Liver (tissue), 9 donors: ENCODE results near the gene TRIML1. TPM values are rescaled to one million over a fixed set of nuclear protein-coding genes. Genes with fewer than 3 reads are reported as not detected.

Experiments
- DNase-seq: peaks from one replicate; pipeline ENCODE4 v3.0.0-alpha.2; 2017; ENCODE audit warnings: low spot score
- H3K27ac ChIP-seq, 2 donors: one replicate each; pipeline ENCODE4 v1.7.0; 2013; ENCODE audit warnings: inconsistent platforms in 2 of 2, low read length in 2 of 2, control low read depth in 1 of 2, low read depth in 1 of 2, mild to moderate bottlenecking in 1 of 2
- H3K27me3 ChIP-seq, 4 donors: one replicate each; pipeline versions ENCODE4 v1.6.1 to v1.7.0; 2013; ENCODE audit warnings: low read length in 3 of 4, inconsistent platforms in 1 of 4, mild to moderate bottlenecking in 1 of 4, moderate library complexity in 1 of 4; ENCODE audit not compliant: control insufficient read depth in 4 of 4, insufficient read depth in 4 of 4
- H3K36me3 ChIP-seq, 4 donors: one replicate each; pipeline versions ENCODE4 v1.6.1 to v1.7.0; 2013; ENCODE audit warnings: low read length in 3 of 4, mild to moderate bottlenecking in 3 of 4, low read depth in 1 of 4, moderate library complexity in 1 of 4; ENCODE audit not compliant: control insufficient read depth in 4 of 4, insufficient read depth in 3 of 4
- H3K4me1 ChIP-seq, 4 donors: one replicate each; pipeline versions ENCODE4 v1.6.1 to v1.7.0; 2013; ENCODE audit warnings: low read length in 3 of 4, mild to moderate bottlenecking in 3 of 4, moderate library complexity in 1 of 4; ENCODE audit not compliant: control insufficient read depth in 4 of 4, insufficient read depth in 4 of 4
- H3K4me3 ChIP-seq, 3 donors: one replicate each; pipeline versions ENCODE4 v1.6.1 to v1.7.0; 2013; ENCODE audit warnings: low read length in 3 of 3, control low read depth in 1 of 3, low read depth in 1 of 3, mild to moderate bottlenecking in 1 of 3
- H3K9ac ChIP-seq, 2 donors: one replicate each; pipeline ENCODE4 v1.7.0; 2013; ENCODE audit warnings: low read length in 2 of 2, mild to moderate bottlenecking in 2 of 2, moderate library complexity in 2 of 2, control low read depth in 1 of 2, low read depth in 1 of 2
- H3K9me3 ChIP-seq, 4 donors: one replicate each; pipeline versions ENCODE4 v1.6.1 to v1.7.0; 2013; ENCODE audit warnings: low read length in 3 of 4; ENCODE audit not compliant: control insufficient read depth in 4 of 4
- ATF3 ChIP-seq: IDR thresholded peaks from 2 replicates; pipeline ENCODE4 v1.6.1; 2016; ENCODE audit warnings: antibody characterized with exemption
- CTCF ChIP-seq: fragments of 150-350 bp; IDR thresholded peaks from 2 replicates; pipeline ENCODE4 v1.5.1; 2017; ENCODE audit warnings: improper control_type of control experiment, low read depth, low read length; ENCODE audit not compliant: missing input control
- EGR1 ChIP-seq, 2 donors: IDR thresholded peaks; 2 replicates each; pipeline ENCODE4 v1.6.1; 2016 to 2018; ENCODE audit warnings: antibody characterized with exemption in 2 of 2, low read depth in 2 of 2
- FOXA1 ChIP-seq: IDR thresholded peaks from 2 replicates; pipeline ENCODE4 v1.6.1; 2016; ENCODE audit warnings: antibody characterized with exemption
- FOXA2 ChIP-seq: IDR thresholded peaks from 2 replicates; pipeline ENCODE4 v1.6.1; 2016; ENCODE audit warnings: antibody characterized with exemption
- GABPA ChIP-seq, 2 donors: IDR thresholded peaks in 1 of 2; conservative IDR thresholded peaks in 1 of 2; 2 replicates each; pipeline ENCODE4 v1.6.1; 2016; ENCODE audit warnings: antibody characterized with exemption in 2 of 2, mild to moderate bottlenecking in 1 of 2, moderate library complexity in 1 of 2
- HNF4A ChIP-seq, 2 donors: conservative IDR thresholded peaks; 2 replicates each; pipeline ENCODE4 v1.6.1; 2016; ENCODE audit warnings: antibody characterized with exemption in 2 of 2, mild to moderate bottlenecking in 2 of 2
- HNF4G ChIP-seq: IDR thresholded peaks from 2 replicates; pipeline ENCODE4 v1.6.1; 2016; ENCODE audit warnings: antibody characterized with exemption
- JUND ChIP-seq, 2 donors: IDR thresholded peaks; 2 replicates each; pipeline ENCODE4 v1.6.1; 2016; ENCODE audit warnings: antibody characterized with exemption in 2 of 2
- MAX ChIP-seq: IDR thresholded peaks from 2 replicates; pipeline ENCODE4 v1.6.1; 2016; ENCODE audit warnings: antibody characterized with exemption
- NR2F2 ChIP-seq: IDR thresholded peaks from 2 replicates; pipeline ENCODE4 v1.6.1; 2016; ENCODE audit warnings: antibody characterized with exemption
- RAD21 ChIP-seq, 2 donors: IDR thresholded peaks; 2 replicates each; pipeline ENCODE4 v1.6.1; 2016; ENCODE audit warnings: antibody characterized with exemption in 2 of 2, mild to moderate bottlenecking in 2 of 2
- REST ChIP-seq: IDR thresholded peaks from 2 replicates; pipeline ENCODE4 v1.6.1; 2016; ENCODE audit warnings: antibody characterized with exemption, mild to moderate bottlenecking
- RXRA ChIP-seq, 2 donors: IDR thresholded peaks; 2 replicates each; pipeline ENCODE4 v1.6.1; 2017 to 2018; ENCODE audit warnings: antibody characterized with exemption in 2 of 2, mild to moderate bottlenecking in 1 of 2
- SP1 ChIP-seq: IDR thresholded peaks from 2 replicates; pipeline ENCODE4 v1.6.1; 2018; ENCODE audit warnings: antibody characterized with exemption, mild to moderate bottlenecking
- TAF1 ChIP-seq: conservative IDR thresholded peaks from 2 replicates; pipeline ENCODE4 v1.6.1; 2016; ENCODE audit warnings: antibody characterized with exemption, mild to moderate bottlenecking
- YY1 ChIP-seq: IDR thresholded peaks from 2 replicates; pipeline ENCODE4 v1.6.1; 2016; ENCODE audit warnings: antibody characterized with exemption, mild to moderate bottlenecking
- WGBS: extraction: QIAGEN DNeasy Blood & Tissue Kit; methylation state at CpG from one replicate; pipeline ENCODE4 v1.1.7; 2013; 5-methylcytosine and 5-hydroxymethylcytosine counted together
- polyA plus RNA-seq, 2 donors: library from polyadenylated mRNA; stranded (reverse) in 1 of 2; unstranded in 1 of 2; fragments of 200-250 nt in 1 of 2; fragments of >200 nt in 1 of 2; fragmentation: Nextera tagmentation in 1 of 2; extraction: Ambion mirVana in 1 of 2; gene quantifications; one replicate each; pipeline versions ENCODE4 v1.2.1 to v1.2.3, GENCODE V29; 2013 to 2015
- total RNA-seq, 2 donors: library from RNA; depleted of rRNA; stranded (reverse); fragments of >200 nt; gene quantifications; one replicate each; pipeline ENCODE4 v1.2.3, GENCODE V29; 2014
- donor health status: healthy.
- donor health status: healthy.
- donor health status: healthy.
- donor health status: healthy.
- donor health status: healthy.

The TRIML1 gene
- total and polyA plus RNA-seq, 4 donors = not detected

DNA sequence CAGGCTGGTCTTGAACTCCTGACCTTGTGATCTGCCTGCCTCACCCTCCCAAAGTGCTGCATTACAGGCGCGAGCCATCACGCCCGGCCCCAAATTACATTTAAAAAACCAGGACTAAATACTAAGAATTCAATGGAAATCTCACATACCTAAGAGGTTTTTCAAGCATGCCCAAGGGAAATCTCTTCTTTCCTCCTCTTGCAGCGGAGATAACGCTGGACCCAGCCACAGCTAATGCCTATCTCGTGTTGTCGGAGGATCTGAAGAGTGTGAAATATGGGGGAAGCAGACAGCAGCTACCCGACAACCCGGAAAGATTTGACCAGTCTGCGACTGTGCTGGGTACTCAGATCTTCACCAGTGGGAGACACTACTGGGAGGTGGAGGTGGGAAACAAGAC is 7.4 kb downstream of the TRIML1 start (continued):
- TF ChIP-seq CTCF = no peak
- TF ChIP-seq RAD21 (IDR thresholded peaks at IDR 0.05) = no peak
- no peak for TF ChIP-seq SP1
- TF ChIP-seq TAF1 = no peak
- no peak for TF ChIP-seq HNF4A (conservative IDR thresholded peaks at IDR 0.05)
- TF ChIP-seq EGR1 (IDR thresholded peaks at IDR 0.05; ENCODE audit: low read depth in 2 of 2) = no peak
- TF ChIP-seq GABPA (IDR thresholded peaks at IDR 0.05 in 1 of 2, conservative IDR thresholded peaks at IDR 0.05 in 1 of 2) = no peak

DNA sequence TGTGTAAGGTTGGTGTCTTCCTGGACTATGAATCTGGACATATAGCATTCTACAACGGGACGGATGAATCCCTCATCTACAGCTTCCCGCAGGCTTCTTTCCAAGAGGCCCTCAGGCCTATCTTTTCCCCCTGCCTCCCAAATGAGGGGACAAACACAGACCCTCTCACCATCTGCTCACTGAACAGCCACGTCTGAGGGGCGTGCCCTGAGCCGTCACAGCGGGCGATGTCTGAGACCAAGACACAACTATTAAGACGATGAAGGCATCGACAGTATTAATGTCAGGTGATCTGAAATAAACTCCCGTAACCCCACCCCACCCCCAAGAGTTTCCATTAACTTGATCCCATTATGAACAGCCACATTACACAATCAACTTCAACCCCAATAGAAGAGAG is 7.9 kb downstream of the TRIML1 start:
- no peak for TF ChIP-seq JUND (IDR thresholded peaks at IDR 0.05)
- no peak for TF ChIP-seq EGR1 (IDR thresholded peaks at IDR 0.05; ENCODE audit: low read depth in 2 of 2)
- TF ChIP-seq FOXA1 = no peak
- no peak for TF ChIP-seq HNF4G
- no peak for TF ChIP-seq CTCF
- TF ChIP-seq SP1 = no peak
- TF ChIP-seq RAD21 (IDR thresholded peaks at IDR 0.05) = no peak
- Histone ChIP-seq H3K4me1 (no peaks in the 10 kb centered on the region), H3K36me3 (no peaks in the 10 kb centered on the region), H3K27ac (no peak overlapping the region), H3K4me3 (no peak overlapping the region), H3K27me3 (no peaks in the 10 kb centered on the region), H3K9me3 (no peaks in the 10 kb centered on the region), H3K9ac (no peak overlapping the region)
- DNase-seq = no peak
- WGBS = 87% methylated on average over 11 of the region's 11 CpGs

DNA sequence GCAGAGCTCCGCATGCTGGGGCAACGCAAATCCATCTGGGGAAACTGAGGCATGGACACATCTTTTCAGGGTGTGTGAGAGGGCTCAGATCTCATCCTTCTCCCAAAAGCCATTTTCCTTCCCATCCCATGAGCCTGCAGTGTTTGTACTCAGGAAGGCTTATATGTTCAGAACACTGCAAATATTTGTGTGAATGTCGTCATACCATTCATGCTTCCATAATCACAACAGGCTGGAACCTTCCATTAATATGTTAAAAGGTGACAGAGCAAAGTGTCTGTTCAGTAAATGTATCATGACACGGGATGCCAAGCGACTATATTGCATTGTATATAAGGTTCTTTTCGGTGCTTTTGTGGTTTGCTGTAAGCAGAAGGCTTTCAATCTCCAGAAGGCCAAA is 8.5 kb downstream of the TRIML1 start:
- no peak overlapping the region for H3K27ac ChIP-seq
- no peak overlapping the region for H3K9ac ChIP-seq
- H3K4me1 ChIP-seq = no peaks in the 10 kb centered on the region
- no peak for DNase-seq
- no peaks in the 10 kb centered on the region for H3K27me3 ChIP-seq
- WGBS = 83% methylated on average over 6 of the region's 6 CpGs
- H3K36me3 ChIP-seq = no peaks in the 10 kb centered on the region
- H3K4me3 ChIP-seq = no peak overlapping the region
- no peaks in the 10 kb centered on the region for H3K9me3 ChIP-seq
- no peak for TF ChIP-seq EGR1 (IDR thresholded peaks at IDR 0.05; ENCODE audit: low read depth in 2 of 2)
- TF ChIP-seq HNF4A (conservative IDR thresholded peaks at IDR 0.05) = no peak
- no peak for TF ChIP-seq JUND (IDR thresholded peaks at IDR 0.05)
- TF ChIP-seq ATF3 = no peak
- no peak for TF ChIP-seq GABPA (IDR thresholded peaks at IDR 0.05 in 1 of 2, conservative IDR thresholded peaks at IDR 0.05 in 1 of 2)
- no peak for TF ChIP-seq REST
- TF ChIP-seq FOXA2 = no peak
- no peak for TF ChIP-seq NR2F2
- TF ChIP-seq MAX = no peak
- TF ChIP-seq FOXA1 = no peak
- no peak for TF ChIP-seq RAD21 (IDR thresholded peaks at IDR 0.05)
- no peak for TF ChIP-seq YY1
- no peak for TF ChIP-seq TAF1
- TF ChIP-seq HNF4G = no peak
- no peak for TF ChIP-seq SP1
- TF ChIP-seq CTCF = no peak
- TF ChIP-seq RXRA (IDR thresholded peaks at IDR 0.05) = no peak
